HuH-7.5 (cell line): ENCODE measurements around the gene C1orf52.

Experiments
- DNase-seq: peaks from one replicate; pipeline ENCODE4 v3.0.0; 2011; ENCODE audit warnings: low spot score

The C1orf52 gene

DNA sequence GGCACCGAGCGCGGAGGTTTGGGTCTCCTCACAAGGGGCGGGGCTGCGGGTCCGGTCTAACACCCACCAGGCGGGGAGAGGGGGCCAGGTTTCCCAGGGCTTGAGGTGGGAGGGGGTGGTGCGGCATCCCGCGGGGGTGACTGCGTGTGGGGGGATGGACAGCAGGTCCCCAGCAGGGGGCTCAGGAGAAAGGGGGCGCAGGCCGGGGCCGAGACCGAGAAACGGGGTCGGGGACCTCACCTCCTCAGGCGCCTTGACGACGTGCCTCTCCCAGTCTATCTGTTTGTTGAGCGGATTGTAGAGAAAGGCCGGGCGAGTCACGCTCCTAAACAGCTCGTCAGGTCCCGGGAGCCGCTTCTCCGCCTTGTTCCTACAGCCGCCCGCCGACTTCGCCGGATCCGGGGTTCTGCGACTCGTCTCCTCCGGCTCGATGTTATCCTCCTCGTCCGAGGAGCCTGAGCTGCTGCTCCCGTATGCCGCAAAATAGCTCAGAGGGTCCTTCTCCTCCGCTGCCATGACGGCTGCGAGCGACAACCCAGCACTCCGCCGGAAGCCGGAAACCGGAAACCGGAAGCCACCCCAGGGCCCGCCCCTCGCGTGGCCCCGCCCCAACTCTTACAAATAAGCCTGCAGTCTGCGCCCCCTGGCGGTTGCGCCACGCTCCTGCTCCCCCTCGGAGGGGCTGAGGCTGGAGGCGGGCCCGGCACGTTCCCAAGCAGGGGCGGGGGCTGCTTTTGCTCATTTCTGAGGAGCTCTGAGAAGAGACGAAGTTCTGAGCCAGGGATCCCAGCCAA, at the start of gene C1orf52:
TSS of gene C1orf52 (minus strand) at position 545 of the 794 bp plus-strand sequence. CDS start at position 516, 29 bp downstream.
- peak; percentile 51 for DNase-seq

GRCh38 chr1:85308833-85309350, 49.4 kb upstream of the C1orf52 start:
- DNase-seq = no peak

- peak; percentile 50 for DNase-seq
Observed at GRCh38 chr1:85307987-85308832, 48.7 kb upstream of the C1orf52 start.

GRCh38 chr1:85306236-85306635, 46.8 kb upstream of the C1orf52 start:
- DNase-seq = no peak

DNA sequence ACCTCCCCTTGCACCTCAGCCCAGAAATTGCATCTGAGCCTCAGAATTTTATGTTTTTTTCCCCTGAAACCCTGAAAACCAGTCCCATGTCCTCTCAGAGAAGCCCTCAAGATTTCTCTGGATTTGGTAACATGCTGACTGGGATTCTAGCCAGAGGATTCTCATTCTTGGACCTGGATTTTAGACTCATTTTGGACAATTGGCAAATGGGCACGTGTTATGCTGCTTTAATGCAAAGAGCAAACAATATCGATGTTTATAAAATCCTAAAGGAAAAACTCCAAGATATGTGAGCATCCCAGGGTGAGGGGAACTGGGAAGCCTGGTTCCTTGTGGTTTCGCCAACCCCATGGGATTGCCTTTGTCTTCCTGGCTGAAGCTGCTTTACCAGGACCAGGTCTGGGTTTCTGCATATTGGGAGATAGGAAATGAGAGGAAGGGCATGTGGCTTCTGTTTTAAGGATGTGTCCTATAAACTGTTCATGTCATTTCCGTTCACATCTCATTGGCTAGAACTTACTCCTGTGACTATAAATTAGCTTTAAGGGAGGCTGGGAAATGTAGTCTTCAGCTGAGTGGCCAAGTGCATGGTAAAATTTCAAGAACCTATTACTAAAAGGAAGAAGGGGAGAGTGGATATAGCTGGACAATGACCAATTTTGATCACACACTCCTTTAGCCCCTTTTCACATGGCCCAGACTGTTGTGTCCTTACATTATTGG, 44.1 kb upstream of the C1orf52 start:
- no peak for DNase-seq

GRCh38 chr1:85300140-85300539, 40.7 kb upstream of the C1orf52 start:
- DNase-seq = no peak

DNA sequence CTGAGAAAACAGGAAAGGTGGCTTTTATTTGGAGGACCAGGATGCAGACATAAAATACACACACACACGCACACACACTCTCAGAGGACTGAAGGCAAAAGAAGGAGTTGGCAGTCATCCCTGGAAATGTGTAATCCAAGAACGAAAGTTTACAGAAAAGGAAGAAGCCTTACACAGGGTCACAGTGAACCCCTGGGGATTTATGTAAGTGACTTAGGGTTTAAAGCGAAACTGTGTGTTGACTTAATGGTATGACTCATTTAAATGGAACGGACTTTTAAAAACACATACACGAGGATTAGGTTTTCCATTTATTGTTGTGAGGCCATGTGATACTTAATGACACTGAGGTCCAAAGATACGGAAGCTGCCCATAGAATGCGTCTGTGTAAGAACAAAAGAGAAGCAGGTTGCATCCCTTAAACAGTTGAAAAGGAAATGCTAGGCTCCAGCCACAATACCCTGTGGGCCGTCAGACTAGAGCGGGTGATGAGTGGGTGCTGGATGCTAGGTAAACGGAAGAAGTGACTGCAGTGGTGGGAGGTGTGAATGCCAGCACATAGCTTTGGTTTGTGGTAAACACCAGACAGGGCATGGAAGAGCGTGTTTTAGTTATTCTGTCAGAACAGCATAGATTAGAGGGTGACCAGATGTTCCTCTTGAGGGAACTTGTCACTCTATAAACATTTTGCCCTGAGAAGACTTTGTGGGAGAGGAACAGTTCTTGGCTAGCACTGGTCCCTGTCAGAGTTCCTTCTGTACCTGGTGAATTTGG, 38.6 kb upstream of the C1orf52 start:
- DNase-seq = no peak

DNA sequence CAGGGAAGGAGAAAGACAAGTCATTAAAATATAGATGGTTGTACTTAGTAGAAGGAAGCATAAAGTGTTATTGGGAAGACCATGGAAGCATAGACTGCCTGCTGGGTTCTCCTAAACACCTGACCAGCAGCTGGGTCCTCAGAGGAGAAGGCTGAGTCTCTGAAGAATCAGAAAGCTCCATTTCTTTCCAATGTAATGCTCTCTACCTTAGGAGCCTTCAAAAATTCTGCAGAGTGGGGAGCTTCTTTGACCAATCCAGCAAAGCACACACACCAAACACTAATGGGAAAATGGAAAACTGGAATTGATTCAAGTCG, 38.0 kb upstream of the C1orf52 start:
- no peak for DNase-seq

GRCh38 chr1:85296980-85297379, 37.5 kb upstream of the C1orf52 start:
- DNase-seq = no peak

DNA sequence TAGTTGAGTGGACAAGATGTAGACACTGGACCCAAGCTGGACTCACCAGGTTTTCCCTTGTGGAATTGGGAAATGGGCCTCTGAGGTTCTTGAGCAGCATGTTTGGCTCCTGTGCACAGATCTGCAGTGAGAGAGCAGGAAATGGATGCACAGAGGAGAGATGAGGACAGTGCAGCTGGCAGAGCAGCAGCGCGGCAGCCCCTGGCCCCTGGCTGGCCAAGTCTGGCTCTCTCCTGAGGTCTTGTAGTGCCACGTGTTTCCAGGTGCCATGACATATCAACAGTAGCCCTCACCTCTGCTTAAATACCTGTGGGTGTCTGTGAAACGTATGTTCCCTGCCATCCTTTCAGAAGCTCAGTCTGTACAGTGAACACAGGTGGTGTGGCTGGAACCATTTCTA, 36.2 kb upstream of the C1orf52 start:
- no peak for DNase-seq

DNA sequence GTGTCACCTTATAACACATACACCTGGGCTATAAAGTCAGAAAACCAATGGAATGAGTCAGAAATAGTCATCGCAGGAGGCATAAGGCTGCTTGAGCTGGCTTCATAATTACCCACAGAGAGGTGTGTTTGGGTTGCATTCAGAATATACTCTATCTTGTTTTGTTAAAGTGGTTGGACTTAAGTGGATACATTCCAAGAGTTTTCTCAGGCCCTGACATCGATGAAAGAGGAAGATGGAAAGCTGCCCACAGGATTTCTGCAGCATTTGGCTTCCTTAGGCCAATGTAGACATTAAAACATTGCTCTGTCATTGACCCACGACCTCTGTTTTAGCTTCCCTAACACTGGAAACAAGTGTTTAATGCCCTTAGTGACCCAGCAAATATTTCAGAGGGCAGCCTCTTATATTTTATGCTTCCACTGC, 35.6 kb upstream of the C1orf52 start:
- no peak for DNase-seq

- DNase-seq = no peak
Observed at GRCh38 chr1:85290826-85291225, 31.4 kb upstream of the C1orf52 start.

- no peak for DNase-seq
Observed at GRCh38 chr1:85289848-85290335, 30.4 kb upstream of the C1orf52 start.

GRCh38 chr1:85289207-85289847, 29.9 kb upstream of the C1orf52 start:
- no peak for DNase-seq

GRCh38 chr1:85284202-85284601, 24.7 kb upstream of the C1orf52 start:
- no peak for DNase-seq

- no peak for DNase-seq
Observed at GRCh38 chr1:85283475-85284199, 24.2 kb upstream of the C1orf52 start.

- DNase-seq = no peak
Observed at GRCh38 chr1:85282424-85282823, 23.0 kb upstream of the C1orf52 start.

DNA sequence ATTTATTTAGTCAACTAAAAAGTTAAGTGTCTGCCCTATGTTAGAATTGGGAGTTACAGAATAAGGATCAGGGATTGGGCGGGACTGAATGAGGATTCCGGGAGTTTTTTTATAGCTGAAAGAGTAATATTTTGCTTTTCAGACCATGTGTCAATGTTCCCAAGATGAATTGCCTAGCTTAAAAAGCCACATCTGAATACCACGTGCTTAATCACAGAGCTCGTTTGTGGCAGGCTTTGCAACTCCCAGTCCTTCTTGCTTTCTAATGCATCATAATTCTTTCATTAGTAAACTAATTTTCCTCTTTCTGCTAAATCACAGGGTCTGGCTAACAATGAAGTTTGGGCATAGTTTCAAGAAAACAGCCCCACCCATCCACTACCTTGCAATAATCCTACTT, 21.2 kb upstream of the C1orf52 start:
- no peak for DNase-seq

DNA sequence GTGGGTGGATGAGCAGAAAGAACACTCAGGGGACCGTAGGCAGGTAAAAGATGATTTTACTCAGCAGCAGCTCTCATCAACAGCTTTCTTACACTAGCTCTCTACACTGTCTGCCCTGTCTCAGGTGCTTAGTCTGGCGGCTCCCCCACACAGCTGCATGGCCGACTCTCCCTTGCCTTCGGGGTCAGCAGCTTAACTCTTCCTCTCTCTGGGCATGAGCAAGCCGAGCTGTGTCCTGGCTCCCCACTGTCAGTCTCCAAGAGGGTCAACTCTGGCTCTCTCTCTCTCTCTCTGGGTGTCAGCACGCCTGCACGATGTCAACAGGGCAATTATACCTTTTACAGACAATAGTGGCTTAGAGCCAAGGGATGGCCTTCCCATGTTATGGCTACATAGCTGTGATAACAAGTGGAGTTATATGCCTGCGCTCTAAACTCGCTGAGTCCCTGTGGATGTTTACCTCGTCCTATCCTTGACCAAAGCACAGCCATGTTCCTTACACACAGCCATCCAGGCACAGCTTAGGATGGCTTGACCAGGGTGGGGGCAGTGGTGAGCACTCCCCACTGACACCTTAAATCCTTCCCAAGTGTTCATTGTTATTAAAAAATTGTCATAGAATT, 20.1 kb upstream of the C1orf52 start:
- DNase-seq = no peak

- DNase-seq = no peak
Observed at GRCh38 chr1:85278853-85279314, 19.4 kb upstream of the C1orf52 start.
